Activated CD4-positive, alpha-beta T cell treated with anti-CD3 and anti-CD28 coated beads, Interleukin-2, amount 50 U/mL, for 16 hours (primary cell): ENCODE data around the gene SCOC.
"Not testable (repeated sequence)": the region's sequence is repeated elsewhere in the genome, so short reads cannot be mapped to it uniquely, and the experiment has no call there.

Experiments used
- DNase-seq: peaks from one replicate; pipeline ENCODE4 v3.0.0-alpha.2; 2020

SCOC gene

DNA sequence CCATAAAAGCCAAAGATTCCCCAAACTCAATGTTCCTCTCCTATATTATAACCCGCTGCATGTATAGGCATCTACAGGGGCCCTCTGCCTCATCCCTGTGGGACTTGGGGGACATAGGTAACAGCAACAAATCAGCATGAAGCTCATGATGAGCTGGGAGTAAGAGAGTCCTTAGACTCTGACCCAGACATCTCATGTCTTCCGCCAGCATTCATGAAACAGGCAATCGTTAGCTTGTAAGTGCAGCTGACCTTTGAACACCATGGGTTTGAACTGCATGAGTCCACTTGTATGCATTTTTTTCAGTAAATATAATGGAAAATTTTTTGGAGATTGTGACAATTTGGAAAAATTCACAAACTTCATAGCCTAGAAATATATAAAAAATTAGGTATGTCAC, 10.4 kb upstream of the SCOC start:
- DNase-seq = no peak

GRCh38 chr4:140363558-140363957, 9.9 kb upstream of the SCOC start:
- no peak for DNase-seq

DNA sequence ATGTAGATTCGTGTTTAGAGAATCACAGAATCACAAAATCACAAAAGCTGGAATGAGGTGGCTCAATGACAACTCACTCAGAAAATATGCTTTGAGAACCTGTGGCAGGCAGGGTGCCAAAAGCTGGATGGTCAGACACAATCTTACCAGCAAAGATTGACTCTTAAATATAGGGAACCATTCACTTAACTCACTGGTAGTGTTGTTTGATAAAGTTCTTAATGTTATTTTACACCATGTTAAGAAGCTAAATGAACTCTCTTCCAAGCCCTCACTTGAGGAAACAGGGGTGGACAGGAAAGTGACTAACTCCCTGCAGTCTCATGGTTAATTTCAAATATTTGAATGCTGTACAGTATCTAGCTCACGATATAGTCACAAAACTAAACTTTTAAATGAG, 5.7 kb upstream of the SCOC start:
- no peak for DNase-seq

DNA sequence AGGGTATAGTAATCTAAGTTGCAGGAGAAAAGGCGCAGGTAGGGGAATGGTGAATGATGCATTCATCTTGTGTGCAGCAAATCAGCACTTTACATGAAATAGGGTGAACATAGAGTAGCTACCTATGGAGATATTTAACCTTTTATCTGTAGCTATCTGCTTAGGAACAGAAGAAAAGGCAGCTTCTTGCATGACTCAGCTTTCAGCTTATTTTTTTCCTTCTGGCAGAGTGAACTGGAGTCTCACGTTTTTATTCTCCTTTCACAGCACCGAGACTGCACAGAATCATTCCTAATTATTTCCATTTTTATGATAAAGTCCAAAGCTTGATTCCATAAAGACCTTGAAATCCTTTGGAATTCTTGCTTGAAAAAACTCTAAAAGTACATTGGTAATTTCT, 4.8 kb upstream of the SCOC start:
- DNase-seq = no peak

DNA sequence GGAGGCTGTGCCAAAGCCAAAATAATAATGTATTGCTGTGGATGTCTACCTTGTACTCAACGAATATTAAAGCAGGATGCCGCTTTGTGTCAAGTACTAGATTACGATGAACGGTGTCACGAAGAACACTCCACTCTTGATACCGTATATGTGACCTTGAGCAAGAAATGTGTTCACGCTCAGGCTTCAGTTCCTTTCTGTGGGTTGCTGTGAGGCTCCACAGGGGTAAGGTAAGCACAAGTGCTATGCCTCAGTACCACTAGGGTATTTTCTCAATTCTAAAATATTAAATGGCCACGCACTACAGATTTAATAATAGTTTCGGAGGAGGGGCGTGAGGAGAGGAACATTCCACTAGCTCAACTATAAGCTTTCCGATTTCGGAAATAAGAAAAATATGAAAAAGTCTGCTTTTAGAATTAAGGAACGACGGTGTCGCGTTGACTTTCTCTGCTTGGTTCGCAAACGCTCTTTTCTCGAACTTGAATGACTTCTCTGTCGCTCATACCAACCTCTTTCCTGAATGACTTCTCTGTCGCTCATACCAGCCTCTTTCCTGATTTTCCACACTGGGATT, 607 bp upstream of the SCOC start:
- DNase-seq = peak; percentile 39

DNA sequence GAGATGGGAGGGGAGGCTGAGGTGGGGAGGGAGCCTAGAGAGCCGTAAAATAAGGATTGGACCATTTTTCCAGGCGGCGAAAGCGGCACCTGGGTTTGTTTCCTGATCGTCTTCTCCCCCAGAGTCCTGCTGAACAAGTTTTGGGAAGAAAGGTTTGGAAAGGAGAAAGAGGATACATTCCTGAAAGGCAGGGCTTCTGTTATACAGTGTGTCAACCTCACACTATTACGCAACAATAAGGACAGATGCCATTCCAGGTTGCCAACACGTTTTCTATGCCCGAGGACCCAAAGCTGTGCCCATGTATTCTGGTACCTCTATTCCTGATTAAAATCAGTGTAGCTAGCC, 658 bp downstream of the SCOC start:
- DNase-seq = no peak

DNA sequence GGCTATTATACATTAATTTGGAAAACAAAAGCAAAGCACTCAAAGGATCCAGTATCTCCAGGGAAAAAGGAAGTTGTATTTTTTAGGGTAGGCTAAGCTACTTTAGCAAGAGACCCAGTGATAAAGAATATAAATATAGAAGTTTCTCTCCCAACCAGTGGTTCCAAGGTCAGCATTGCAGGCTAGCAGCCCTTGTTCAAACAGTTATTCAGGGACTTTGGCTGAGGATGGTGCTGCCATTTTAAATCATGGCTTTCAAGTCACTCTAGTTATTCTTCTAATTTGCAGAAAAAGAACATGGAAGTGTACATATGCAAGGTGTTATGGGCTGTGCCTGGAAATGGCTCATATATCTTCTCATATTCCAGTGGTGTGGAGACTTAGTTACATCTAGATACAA, 9.3 kb downstream of the SCOC start:
- DNase-seq = no peak

DNA sequence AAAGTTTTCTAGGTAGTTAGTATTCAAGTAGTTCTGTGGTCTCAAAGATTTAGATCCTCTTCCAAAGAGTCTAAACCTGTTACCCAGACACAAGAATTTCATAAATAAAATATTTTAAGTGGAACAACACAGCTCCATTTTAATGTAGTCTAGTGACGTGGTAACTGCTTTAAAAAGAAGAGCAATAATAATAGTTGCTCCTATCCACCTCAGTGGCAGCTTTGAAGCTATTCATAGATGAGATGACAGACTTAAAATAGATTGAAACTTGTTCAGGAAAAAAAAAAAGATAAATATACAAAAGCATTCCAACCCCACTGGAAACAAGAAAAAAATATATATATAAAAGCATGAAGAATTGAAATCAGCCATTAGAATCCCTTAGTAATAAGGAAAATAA, 14.6 kb downstream of the SCOC start:
- DNase-seq = no peak

- DNase-seq = no peak
These were observed 22.2 kb downstream of the SCOC start for GRCh38 chr4:140395668-140396067.

- DNase-seq = no peak
These were observed 26.7 kb downstream of the SCOC start for GRCh38 chr4:140400111-140400510.

DNA sequence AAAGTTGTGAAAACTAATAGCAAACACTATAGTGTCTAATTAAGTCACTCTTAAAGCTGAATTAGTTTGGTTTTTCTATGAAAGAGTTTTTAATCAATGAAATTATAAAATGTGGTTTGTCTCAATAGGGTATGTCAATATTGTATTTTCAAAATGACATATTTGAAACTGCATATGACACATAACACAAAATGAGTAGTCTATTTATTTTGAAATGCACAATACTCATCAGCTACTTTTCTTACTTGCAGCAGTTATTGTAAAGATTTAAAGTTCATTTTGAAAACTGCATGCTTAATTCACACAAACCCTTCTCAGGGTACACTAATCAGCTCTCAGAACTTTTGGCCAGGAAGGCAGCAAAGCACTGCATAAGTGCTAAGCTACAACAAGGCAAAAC, 32.8 kb downstream of the SCOC start:
- DNase-seq = peak; percentile 30

DNA sequence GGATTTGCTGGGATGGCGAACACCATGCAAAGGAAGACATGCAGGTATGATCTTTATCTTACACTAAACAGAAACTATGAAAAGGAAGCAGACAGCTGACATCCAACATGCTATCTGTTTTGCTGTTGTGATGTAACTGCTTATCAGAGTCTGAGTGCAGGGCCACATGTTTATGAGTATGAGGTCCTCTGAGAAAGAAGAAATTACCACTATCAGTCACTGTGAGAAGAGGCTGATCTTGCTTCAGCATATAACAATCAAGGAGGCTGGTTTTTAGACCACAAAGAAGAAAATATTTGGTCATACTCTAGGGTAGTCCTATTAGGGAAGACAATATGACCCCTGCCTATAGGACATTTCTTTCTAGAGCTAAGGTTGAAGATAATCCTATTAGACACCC, 35.5 kb downstream of the SCOC start:
- peak; percentile 7 for DNase-seq

DNA sequence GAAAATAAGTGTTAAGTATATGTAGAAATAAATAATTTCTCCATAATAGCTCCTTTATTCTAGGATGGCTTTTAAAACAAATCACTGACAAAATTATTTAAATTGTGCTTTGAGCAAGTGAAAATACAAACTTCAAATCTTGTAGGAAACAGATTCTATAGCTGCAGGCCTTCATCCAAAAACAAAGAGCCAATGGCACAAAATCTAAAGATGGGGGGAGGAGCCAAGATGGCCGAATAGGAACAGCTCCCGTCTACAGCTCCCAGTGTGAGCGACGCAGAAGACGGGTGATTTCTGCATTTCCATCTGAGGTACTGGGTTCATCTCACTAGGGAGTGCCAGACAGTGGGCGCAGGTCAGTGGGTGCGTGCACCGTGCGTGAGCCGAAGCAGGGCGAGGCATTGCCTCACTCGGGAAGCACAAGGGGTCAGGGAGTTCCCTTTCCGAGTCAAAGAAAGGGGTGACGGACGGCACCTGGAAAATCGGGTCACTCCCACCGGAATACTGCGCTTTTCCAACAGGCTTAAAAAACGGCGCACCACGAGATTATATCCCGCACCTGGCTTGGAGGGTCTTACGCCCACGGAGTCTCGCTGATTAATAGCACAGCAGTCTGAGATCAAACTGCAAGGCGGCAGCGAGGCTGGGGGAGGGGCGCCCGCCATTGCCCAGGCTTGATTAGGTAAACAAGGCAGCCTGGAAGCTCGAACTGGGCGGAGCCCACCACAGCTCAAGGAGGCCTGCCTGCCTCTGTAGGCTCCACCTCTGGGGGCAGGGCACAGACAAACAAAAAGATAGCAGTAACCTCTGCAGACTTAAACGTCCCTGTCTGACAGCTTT, 39.9 kb downstream of the SCOC start:
- DNase-seq = not testable (repeated sequence)

GRCh38 chr4:140423106-140423505, 49.7 kb downstream of the SCOC start:
- DNase-seq = no peak

- DNase-seq = no peak
These were observed 53.2 kb downstream of the SCOC start for GRCh38 chr4:140426610-140427105.

- peak; percentile 56 for DNase-seq
These were observed 53.9 kb downstream of the SCOC start, which contains the start of gene CLGN for GRCh38 chr4:140427106-140427918. Gene CLGN, minus strand, starts transcription at chr4:140427648. Its CDS starts 14,570 bp downstream, at chr4:140413078.

- no peak for DNase-seq
These were observed 54.5 kb downstream of the SCOC start for GRCh38 chr4:140427919-140428471.
